Sciatic nerve (tissue), 2 donors: ENCODE data around the gene GBGT1. TPM values are rescaled to one million over a fixed set of nuclear protein-coding genes. Genes with fewer than 3 reads are reported as not detected.

ENCODE experiments used
- ATAC-seq: fragments of 200-7000 bp; cut with Tn5 transposase; one replicate; pipeline ENCODE4 v1.9.1; 2020; ENCODE audit warnings: mild to moderate bottlenecking, moderate library complexity
- DNase-seq: peaks from one replicate; pipeline ENCODE4 v3.0.0-alpha.2; 2020; ENCODE audit warnings: low spot score
- intact Hi-C: fragments of 100-400 bp; cut with DNase I; formaldehyde crosslinking; loops from one replicate; pipeline ENCODE4 v1.14.2; 2022
- total RNA-seq: library from RNA; stranded (reverse); fragmentation: NEBNext Ultra II Directional; extraction: Animal tissue kit (Norgen Biotek cat#: 25700); gene quantifications from one replicate; pipeline ENCODE4 v1.2.1, GENCODE V29; 2021
- donor health status: DM: no; HTN: no; CAD: no.
- donor health status: DM: no; HTN: no; CAD: no.

Gene GBGT1
- total RNA-seq, 1 donor from 2014 or later = 23.2 TPM

GRCh38 chr9:133108794-133109641 lies 54.7 kb downstream of the GBGT1 start:
- ATAC-seq = no peak

GRCh38 chr9:133107961-133108793 lies 55.5 kb downstream of the GBGT1 start:
- DNase-seq (peak; percentile 39), ATAC-seq (no peak)
- intact Hi-C loops = no loop called here

More at GRCh38 chr9:133108794-133109641, 54.7 kb downstream of the GBGT1 start:
- DNase-seq = peak; percentile 53
- intact Hi-C loops = no loop called here

GRCh38 chr9:133107245-133107722 lies 56.4 kb downstream of the GBGT1 start:
- DNase-seq (peak; percentile 48), ATAC-seq (no peak)
- intact Hi-C loops = no loop called here

GRCh38 chr9:133106511-133107244 lies 57.0 kb downstream of the GBGT1 start:
- ATAC-seq (no peak), DNase-seq (peak; percentile 48)
- intact Hi-C loops = no loop called here

GRCh38 chr9:133105461-133105770 lies 58.3 kb downstream of the GBGT1 start:
- ATAC-seq = no peak
- DNase-seq = no peak
- intact Hi-C loops = no loop called here

- intact Hi-C loops = no loop called here
- no peak for DNase-seq
- ATAC-seq = no peak
Observed at GRCh38 chr9:133104718-133105460, 58.8 kb downstream of the GBGT1 start.

- intact Hi-C loops = loop anchor here (1.0 kb wide), 1 partner anchor 40 kb away; no protein-coding TSS in a partner anchor
- ATAC-seq (peak; percentile 2), DNase-seq (no peak)
Observed at GRCh38 chr9:133103987-133104505, 59.7 kb downstream of the GBGT1 start.

GRCh38 chr9:133103183-133103986 lies 60.3 kb downstream of the GBGT1 start:
- ATAC-seq (peak; percentile 80), DNase-seq (peak; percentile 86)
- intact Hi-C loops = loop anchor here (1.0 kb wide), 1 partner anchor 41 kb away; no protein-coding TSS in a partner anchor

Other genes starting within 250 kb of the GBGT1 start
- 71.5 TPM for gene TSC1, start 219.3 kb downstream of the GBGT1 start, total RNA-seq
- not detected for gene GFI1B, start 185.2 kb downstream of the GBGT1 start, total RNA-seq
- 45.2 TPM for gene GTF3C5, start 132.9 kb downstream of the GBGT1 start, total RNA-seq
- gene CEL, start 101.9 kb downstream of the GBGT1 start, total RNA-seq = 2.7 TPM
- 59.7 TPM for gene RALGDS, start 42.7 kb downstream of the GBGT1 start, total RNA-seq
- gene OBP2B, start 45.3 kb upstream of the GBGT1 start, total RNA-seq = not detected
- gene ABO, start 111.3 kb upstream of the GBGT1 start, total RNA-seq = 10.9 TPM
- 17.3 TPM for gene SURF6, start 172.3 kb upstream of the GBGT1 start, total RNA-seq
- 36.2 TPM for gene MED22, start 184.2 kb upstream of the GBGT1 start, total RNA-seq
- 1,196 TPM for gene RPL7A, start 184.3 kb upstream of the GBGT1 start, total RNA-seq
- gene SURF1, start 192.6 kb upstream of the GBGT1 start, total RNA-seq = 40.9 TPM
- 13.6 TPM for gene SURF2, start 192.6 kb upstream of the GBGT1 start, total RNA-seq
- gene SURF4, start 212.1 kb upstream of the GBGT1 start, total RNA-seq = 91.3 TPM
- 2.6 TPM for gene STKLD1, start 212.5 kb upstream of the GBGT1 start, total RNA-seq